Measurements from ENCODE around the gene NUP133.
A peak's percentile ranks its signal among the peaks of the same experiment; 100 is the strongest.
"Not testable (repeated sequence)": the region's sequence is repeated elsewhere in the genome, so short reads cannot be mapped to it uniquely, and the experiment has no call there.

NUP133 gene

GRCh38 chr1:229407206-229408026 lies 100.7 kb downstream of the NUP133 start:
- H4K20me1 ChIP-seq (ENCODE audit: control insufficient read depth, insufficient read depth, low read depth, low read length), result no peaks in the 10 kb centered on the region
- TF ChIP-seq EZH2phosphoT487 (IDR thresholded peaks at IDR 0.05; ENCODE audit: borderline replicate concordance, low read length) (no peak), CTCF (IDR thresholded peaks at IDR 0.05; ENCODE audit: low read depth, low read length, poor library complexity, severe bottlenecking) (no peak)
- H3K27ac ChIP-seq (ENCODE audit: low read depth, low read length), result no peak overlapping the region
- H3K4me3 ChIP-seq (ENCODE audit: low read length), result no peak overlapping the region
- H3K36me3 ChIP-seq (ENCODE audit: control insufficient read depth, low read length), result no peaks in the 10 kb centered on the region
- no peaks in the 10 kb centered on the region for H3K9me3 ChIP-seq (ENCODE audit: control insufficient read depth, insufficient read depth, low read length)
- peaks cover 30% of the 10 kb centered on the region for H3K27me3 ChIP-seq (ENCODE audit: control insufficient read depth, low read length)
- H3F3A ChIP-seq (ENCODE audit: control insufficient read depth, insufficient read depth), result no peaks in the 10 kb centered on the region
- no peak overlapping the region for H3K4me2 ChIP-seq (ENCODE audit: low read length)
- no peaks in the 10 kb centered on the region for H3K9me2 ChIP-seq (replicated peaks; ENCODE audit: control insufficient read depth, low read length)
- H3K4me1 ChIP-seq (ENCODE audit: control insufficient read depth, low read length), result no peaks in the 10 kb centered on the region; the same call in 1 of the 2 replicates
- no peaks in the 10 kb centered on the region for H3K79me2 ChIP-seq (ENCODE audit: control insufficient read depth, low read length)

GRCh38 chr1:229406798-229407197 lies 101.3 kb downstream of the NUP133 start:
- Histone ChIP-seq H3K27me3 (ENCODE audit: control insufficient read depth, low read length) (peaks cover 34% of the 10 kb centered on the region), H3K4me2 (ENCODE audit: low read length) (no peak overlapping the region), H3K36me3 (ENCODE audit: control insufficient read depth, low read length) (no peaks in the 10 kb centered on the region), H3K27ac (ENCODE audit: low read depth, low read length) (no peak overlapping the region), H3K9me2 (replicated peaks; ENCODE audit: control insufficient read depth, low read length) (no peaks in the 10 kb centered on the region), H3F3A (ENCODE audit: control insufficient read depth, insufficient read depth) (no peaks in the 10 kb centered on the region), H4K20me1 (ENCODE audit: control insufficient read depth, insufficient read depth, low read depth, low read length) (no peaks in the 10 kb centered on the region), H3K9me3 (ENCODE audit: control insufficient read depth, insufficient read depth, low read length) (no peaks in the 10 kb centered on the region), H3K4me1 (ENCODE audit: control insufficient read depth, low read length) (no peaks in the 10 kb centered on the region; the same call in 1 of the 2 replicates), H3K4me3 (ENCODE audit: low read length) (no peak overlapping the region), H3K79me2 (ENCODE audit: control insufficient read depth, low read length) (no peaks in the 10 kb centered on the region)
- no peak for TF ChIP-seq EZH2phosphoT487 (IDR thresholded peaks at IDR 0.05; ENCODE audit: borderline replicate concordance, low read length)
- TF ChIP-seq CTCF (IDR thresholded peaks at IDR 0.05; ENCODE audit: low read depth, low read length, poor library complexity, severe bottlenecking), result no peak

GRCh38 chr1:229403573-229403972 lies 104.6 kb downstream of the NUP133 start:
- Histone ChIP-seq H3K9me3 (ENCODE audit: control insufficient read depth, insufficient read depth, low read length) (no peaks in the 10 kb centered on the region), H3K27ac (ENCODE audit: low read depth, low read length) (no peak overlapping the region), H3K9me2 (replicated peaks; ENCODE audit: control insufficient read depth, low read length) (no peaks in the 10 kb centered on the region), H3K4me1 (ENCODE audit: control insufficient read depth, low read length) (no peaks in the 10 kb centered on the region), H4K20me1 (ENCODE audit: control insufficient read depth, insufficient read depth, low read depth, low read length) (no peaks in the 10 kb centered on the region), H3K79me2 (ENCODE audit: control insufficient read depth, low read length) (no peaks in the 10 kb centered on the region), H3K4me3 (ENCODE audit: low read length) (no peak overlapping the region), H3K27me3 (ENCODE audit: control insufficient read depth, low read length) (peaks cover 26% of the 10 kb centered on the region), H3K36me3 (ENCODE audit: control insufficient read depth, low read length) (no peaks in the 10 kb centered on the region), H3K4me2 (ENCODE audit: low read length) (no peak overlapping the region), H3F3A (ENCODE audit: control insufficient read depth, insufficient read depth) (no peaks in the 10 kb centered on the region)
- TF ChIP-seq EZH2phosphoT487 (IDR thresholded peaks at IDR 0.05; ENCODE audit: borderline replicate concordance, low read length), result no peak

- Histone ChIP-seq H3K9me2 (replicated peaks; ENCODE audit: control insufficient read depth, low read length) (no peaks in the 10 kb centered on the region), H3K27ac (ENCODE audit: low read depth, low read length) (no peak overlapping the region), H3K79me2 (ENCODE audit: control insufficient read depth, low read length) (no peaks in the 10 kb centered on the region), H3K4me1 (ENCODE audit: control insufficient read depth, low read length) (no peaks in the 10 kb centered on the region), H3K36me3 (ENCODE audit: control insufficient read depth, low read length) (no peaks in the 10 kb centered on the region), H4K20me1 (ENCODE audit: control insufficient read depth, insufficient read depth, low read depth, low read length) (no peaks in the 10 kb centered on the region), H3K9me3 (ENCODE audit: control insufficient read depth, insufficient read depth, low read length) (no peaks in the 10 kb centered on the region), H3K27me3 (ENCODE audit: control insufficient read depth, low read length) (peaks cover 25% of the 10 kb centered on the region), H3K4me2 (ENCODE audit: low read length) (no peak overlapping the region), H3K4me3 (ENCODE audit: low read length) (no peak overlapping the region), H3F3A (ENCODE audit: control insufficient read depth, insufficient read depth) (no peaks in the 10 kb centered on the region)
- TF ChIP-seq EZH2phosphoT487 (IDR thresholded peaks at IDR 0.05; ENCODE audit: borderline replicate concordance, low read length) (no peak), CTCF (IDR thresholded peaks at IDR 0.05; ENCODE audit: low read depth, low read length, poor library complexity, severe bottlenecking) (peak; percentile 9)
Observed at GRCh38 chr1:229402993-229403392, 105.1 kb downstream of the NUP133 start.

DNA sequence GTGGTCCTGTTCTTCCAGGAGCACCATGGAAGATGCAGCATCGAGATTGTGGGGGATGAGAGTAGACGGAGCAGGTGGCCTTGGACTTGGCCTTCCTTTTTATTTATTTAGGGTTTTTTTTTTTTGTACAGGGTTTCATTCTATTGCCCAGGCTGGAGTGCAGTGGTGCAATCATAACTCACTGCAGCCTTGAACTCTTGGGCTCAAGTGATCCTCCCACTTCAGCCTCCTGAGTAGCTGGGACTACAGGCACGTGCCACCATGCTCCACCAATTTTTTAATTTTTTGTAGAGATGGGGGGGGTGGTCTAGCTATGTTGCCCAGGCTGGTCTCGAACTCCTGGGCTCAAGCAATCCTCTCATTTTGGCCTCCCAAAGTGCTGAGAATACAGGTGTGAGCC lies 105.8 kb downstream of the NUP133 start:
- H3K4me3 ChIP-seq (ENCODE audit: low read length); H3K27ac ChIP-seq (ENCODE audit: low read depth, low read length); H3K36me3 ChIP-seq (ENCODE audit: control insufficient read depth, low read length); H4K20me1 ChIP-seq (ENCODE audit: control insufficient read depth, insufficient read depth, low read depth, low read length); H3K4me1 ChIP-seq (ENCODE audit: control insufficient read depth, low read length); H3F3A ChIP-seq (ENCODE audit: control insufficient read depth, insufficient read depth); H3K4me2 ChIP-seq (ENCODE audit: low read length); H3K9me3 ChIP-seq (ENCODE audit: control insufficient read depth, insufficient read depth, low read length); H3K79me2 ChIP-seq (ENCODE audit: control insufficient read depth, low read length); H3K9me2 ChIP-seq (replicated peaks; ENCODE audit: control insufficient read depth, low read length): not testable (repeated sequence)
- peaks cover 22% of the 10 kb centered on the region for H3K27me3 ChIP-seq (ENCODE audit: control insufficient read depth, low read length)

Measured in DOHH2 (cell line).